Neural cell (in vitro differentiated cells): ENCODE measurements around the gene SMIM35. TPM values are rescaled to one million over a fixed set of nuclear protein-coding genes. Genes with fewer than 3 reads are reported as not detected.

Source experiments
- H2AFZ ChIP-seq: fragments of 200-600, 300-800 bp; sonication (generic), shearing (Covaris generic); 2 replicates; pipeline ENCODE4 v1.6.0; 2014; ENCODE audit warnings: low read depth, mild to moderate bottlenecking, antibody characterized with exemption, low read length, moderate library complexity
- H3F3A ChIP-seq: fragments of 200-600 bp; shearing (Covaris generic); 2 replicates; pipeline ENCODE4 v1.6.1; 2016; ENCODE audit warnings: mild to moderate bottlenecking, moderate library complexity, mixed read lengths, antibody characterized with exemption, low read length; ENCODE audit not compliant: insufficient read depth, poor library complexity, severe bottlenecking
- H3K27ac ChIP-seq: fragments of 200-600, 300-800 bp; sonication (generic), shearing (Covaris generic); 2 replicates; pipeline ENCODE4 v1.5.1; 2014; ENCODE audit warnings: mild to moderate bottlenecking, low read length, moderate library complexity
- H3K27me3 ChIP-seq: fragments of 300-800, 200-600 bp; sonication (generic), shearing (Covaris generic); 2 replicates; pipeline ENCODE4 v1.6.0; 2014; ENCODE audit warnings: mild to moderate bottlenecking, low read depth, low read length, moderate library complexity; ENCODE audit not compliant: insufficient read depth
- H3K36me3 ChIP-seq: fragments of 300-800, 200-600 bp; sonication (generic), shearing (Covaris generic); 2 replicates; pipeline ENCODE4 v1.5.1; 2014; ENCODE audit warnings: mild to moderate bottlenecking, antibody characterized with exemption, low read length, moderate library complexity; ENCODE audit not compliant: insufficient read depth
- H3K4me2 ChIP-seq: fragments of 300-800, 200-600 bp; sonication (generic), shearing (Covaris generic); 2 replicates; pipeline ENCODE4 v1.6.0; 2014; ENCODE audit warnings: mild to moderate bottlenecking, low read length
- H3K4me3 ChIP-seq: fragments of 300-800, 200-600 bp; sonication (generic), shearing (Covaris generic); 2 replicates; pipeline ENCODE4 v1.5.1; 2014; ENCODE audit warnings: mild to moderate bottlenecking, low read length, moderate library complexity
- H3K79me2 ChIP-seq: fragments of 200-600 bp; shearing (Covaris generic); replicated peaks from 2 replicates; pipeline ENCODE4 v1.6.0; 2014; ENCODE audit warnings: mild to moderate bottlenecking, low read length, moderate library complexity; ENCODE audit not compliant: insufficient read depth
- H3K9ac ChIP-seq: fragments of 300-800, 200-600 bp; sonication (generic), shearing (Covaris generic); 2 replicates; pipeline ENCODE4 v1.6.1; 2016; ENCODE audit warnings: mild to moderate bottlenecking, low read length, mixed read lengths
- H3K9me2 ChIP-seq: fragments of 200-600 bp; shearing (Covaris generic); 2 replicates; pipeline ENCODE4 v1.6.1; 2016; ENCODE audit warnings: mild to moderate bottlenecking, low read length, mixed read lengths; ENCODE audit not compliant: insufficient read depth
- H3K9me3 ChIP-seq: fragments of 200-600, 300-800 bp; sonication (generic), shearing (Covaris generic); 2 replicates; pipeline ENCODE4 v1.6.1; 2016; ENCODE audit warnings: mild to moderate bottlenecking, mixed run types, low read length, moderate library complexity, mixed read lengths
- H4K20me1 ChIP-seq: fragments of 200-600 bp; shearing (Covaris generic); 2 replicates; pipeline ENCODE4 v1.6.1; 2016; ENCODE audit warnings: mild to moderate bottlenecking, mixed run types; ENCODE audit not compliant: insufficient read depth
- CTCF ChIP-seq: fragments of 450-650 bp; IDR thresholded peaks from 2 replicates; pipeline ENCODE4 v1.5.1; 2014; ENCODE audit warnings: antibody characterized with exemption, mild to moderate bottlenecking, moderate library complexity; ENCODE audit not compliant: poor library complexity, severe bottlenecking
- EP300 ChIP-seq: fragments of 450-650 bp; conservative IDR thresholded peaks from 2 replicates; pipeline ENCODE4 v1.6.1; 2014; ENCODE audit warnings: antibody characterized with exemption, mild to moderate bottlenecking, moderate library complexity; ENCODE audit not compliant: poor library complexity, severe bottlenecking
- EZH2 ChIP-seq: fragments of 200-600, 300-800 bp; shearing (Covaris generic), sonication (generic); IDR thresholded peaks from 2 replicates; pipeline ENCODE4 v1.6.1; 2014; ENCODE audit warnings: antibody characterized with exemption, low read length, borderline replicate concordance, mild to moderate bottlenecking; ENCODE audit not compliant: insufficient read depth, poor library complexity, severe bottlenecking
- MXI1 ChIP-seq: fragments of 450-650 bp; conservative IDR thresholded peaks from 2 replicates; pipeline ENCODE4 v1.6.1; 2014; ENCODE audit warnings: antibody characterized with exemption, mild to moderate bottlenecking; ENCODE audit not compliant: poor library complexity, severe bottlenecking
- POLR2AphosphoS5 ChIP-seq: IDR thresholded peaks from 2 replicates; pipeline ENCODE4 v1.6.1; 2012
- RAD21 ChIP-seq: fragments of 450-650 bp; conservative IDR thresholded peaks from 2 replicates; pipeline ENCODE4 v1.6.1; 2014; ENCODE audit warnings: antibody characterized with exemption, mild to moderate bottlenecking, moderate library complexity
- SMC3 ChIP-seq: fragments of 450-650 bp; conservative IDR thresholded peaks from 2 replicates; pipeline ENCODE4 v1.6.1; 2014; ENCODE audit warnings: antibody characterized with exemption, mild to moderate bottlenecking, moderate library complexity; ENCODE audit not compliant: poor library complexity
- TAF1 ChIP-seq: IDR thresholded peaks from 2 replicates; pipeline ENCODE4 v1.6.1; 2012; ENCODE audit warnings: low read depth
- polyA plus RNA-seq: library from polyadenylated mRNA; depleted of rRNA; stranded (reverse); fragments of >200 nt; gene quantifications from 2 replicates; pipeline ENCODE4 v1.2.3, GENCODE V29; 2014
- TF ChIP-seq, protein P1 (sequence below): IDR thresholded peaks from 2 replicates; pipeline ENCODE4 v1.6.1; 2012; ENCODE audit warnings: borderline replicate concordance

SMIM35 gene
- polyA plus RNA-seq, 1 donor from 2014 or later, result not detected

- Histone ChIP-seq H3F3A (no peaks in the 10 kb centered on the region), H3K36me3 (no peaks in the 10 kb centered on the region), H3K9me3 (no peaks in the 10 kb centered on the region), H3K27me3 (no peaks in the 10 kb centered on the region), H3K79me2 (no peaks in the 10 kb centered on the region), H3K4me3 (no peak overlapping the region), H3K27ac (no peak overlapping the region), H4K20me1 (no peaks in the 10 kb centered on the region), H3K9me2 (no peaks in the 10 kb centered on the region), H3K9ac (no peak overlapping the region), H3K4me2 (no peak overlapping the region), H2AFZ (no peak overlapping the region)
- TF ChIP-seq EP300, result no peak
- TF ChIP-seq, protein P1, sequence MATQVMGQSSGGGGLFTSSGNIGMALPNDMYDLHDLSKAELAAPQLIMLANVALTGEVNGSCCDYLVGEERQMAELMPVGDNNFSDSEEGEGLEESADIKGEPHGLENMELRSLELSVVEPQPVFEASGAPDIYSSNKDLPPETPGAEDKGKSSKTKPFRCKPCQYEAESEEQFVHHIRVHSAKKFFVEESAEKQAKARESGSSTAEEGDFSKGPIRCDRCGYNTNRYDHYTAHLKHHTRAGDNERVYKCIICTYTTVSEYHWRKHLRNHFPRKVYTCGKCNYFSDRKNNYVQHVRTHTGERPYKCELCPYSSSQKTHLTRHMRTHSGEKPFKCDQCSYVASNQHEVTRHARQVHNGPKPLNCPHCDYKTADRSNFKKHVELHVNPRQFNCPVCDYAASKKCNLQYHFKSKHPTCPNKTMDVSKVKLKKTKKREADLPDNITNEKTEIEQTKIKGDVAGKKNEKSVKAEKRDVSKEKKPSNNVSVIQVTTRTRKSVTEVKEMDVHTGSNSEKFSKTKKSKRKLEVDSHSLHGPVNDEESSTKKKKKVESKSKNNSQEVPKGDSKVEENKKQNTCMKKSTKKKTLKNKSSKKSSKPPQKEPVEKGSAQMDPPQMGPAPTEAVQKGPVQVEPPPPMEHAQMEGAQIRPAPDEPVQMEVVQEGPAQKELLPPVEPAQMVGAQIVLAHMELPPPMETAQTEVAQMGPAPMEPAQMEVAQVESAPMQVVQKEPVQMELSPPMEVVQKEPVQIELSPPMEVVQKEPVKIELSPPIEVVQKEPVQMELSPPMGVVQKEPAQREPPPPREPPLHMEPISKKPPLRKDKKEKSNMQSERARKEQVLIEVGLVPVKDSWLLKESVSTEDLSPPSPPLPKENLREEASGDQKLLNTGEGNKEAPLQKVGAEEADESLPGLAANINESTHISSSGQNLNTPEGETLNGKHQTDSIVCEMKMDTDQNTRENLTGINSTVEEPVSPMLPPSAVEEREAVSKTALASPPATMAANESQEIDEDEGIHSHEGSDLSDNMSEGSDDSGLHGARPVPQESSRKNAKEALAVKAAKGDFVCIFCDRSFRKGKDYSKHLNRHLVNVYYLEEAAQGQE, result no peak
- no peak for TF ChIP-seq POLR2AphosphoS5
- no peak for TF ChIP-seq EZH2
- TF ChIP-seq CTCF, result no peak
- no peak for TF ChIP-seq SMC3
Measured at GRCh38 chr11:118006153-118006534, 80.6 kb downstream of the SMIM35 start.

GRCh38 chr11:118005224-118006152, 81.3 kb downstream of the SMIM35 start:
- Histone ChIP-seq H3F3A (no peaks in the 10 kb centered on the region), H3K9me2 (no peaks in the 10 kb centered on the region), H3K36me3 (no peaks in the 10 kb centered on the region), H3K27ac (no peak overlapping the region), H3K4me2 (no peak overlapping the region), H3K9ac (no peak overlapping the region), H3K27me3 (no peaks in the 10 kb centered on the region), H2AFZ (no peak overlapping the region), H3K79me2 (no peaks in the 10 kb centered on the region), H3K9me3 (no peaks in the 10 kb centered on the region), H3K4me3 (no peak overlapping the region), H4K20me1 (no peaks in the 10 kb centered on the region)
- TF ChIP-seq, protein P1, result no peak
- no peak for TF ChIP-seq POLR2AphosphoS5
- TF ChIP-seq CTCF, result no peak
- no peak for TF ChIP-seq TAF1
- TF ChIP-seq RAD21, result no peak
- no peak for TF ChIP-seq MXI1
- no peak for TF ChIP-seq EZH2
- no peak for TF ChIP-seq SMC3
- TF ChIP-seq EP300, result no peak
